GM19099 (cell line): ENCODE results near the gene PHLDB2.

Experiments used
- POLR2A ChIP-seq: IDR thresholded peaks from 3 replicates; pipeline ENCODE4 v1.6.1; 2011; ENCODE audit warnings: low read depth; ENCODE audit not compliant: insufficient read length; ENCODE audit errors: extremely low read depth

PHLDB2 gene

DNA sequence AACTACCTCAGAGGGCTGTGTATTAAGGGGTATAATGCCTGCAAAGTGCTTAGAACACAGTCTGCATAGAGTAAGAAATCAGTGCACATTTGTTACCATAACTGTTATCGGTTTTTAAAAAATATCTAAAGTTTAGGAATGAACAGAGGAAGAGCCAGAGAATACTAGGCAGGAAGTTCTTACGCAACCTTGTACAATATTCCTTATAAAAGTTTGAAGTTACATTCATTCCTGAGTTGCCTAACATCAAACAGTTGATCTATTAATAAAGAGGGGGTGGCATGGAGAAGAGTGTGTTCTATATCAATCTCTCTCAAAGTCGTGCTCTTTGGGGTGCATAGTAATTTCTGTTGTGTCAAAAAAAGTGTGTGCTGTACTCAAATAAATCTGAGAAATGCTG, 22.0 kb upstream of the PHLDB2 start:
- no peak for TF ChIP-seq POLR2A

DNA sequence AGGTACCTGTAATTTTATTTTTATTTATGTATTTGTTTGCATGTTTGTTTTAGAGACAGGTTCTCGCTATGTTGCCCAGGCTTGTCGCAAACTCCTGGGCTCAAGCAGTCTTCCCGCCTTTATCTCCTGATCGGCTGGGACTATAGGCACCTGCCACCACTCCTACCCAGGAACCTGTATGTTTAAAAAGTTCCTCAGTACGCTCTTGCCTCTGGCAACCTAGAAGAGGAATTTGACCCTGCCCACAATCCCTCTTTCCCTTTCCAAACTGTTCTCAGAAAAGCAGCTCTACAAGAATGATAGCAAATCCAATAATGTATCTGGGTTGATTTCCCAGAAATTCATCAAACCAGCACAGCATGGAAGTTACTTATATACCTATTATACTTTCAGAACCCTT, 20.9 kb upstream of the PHLDB2 start:
- TF ChIP-seq POLR2A = no peak

GRCh38 chr3:111846039-111846438, 13.0 kb upstream of the PHLDB2 start:
- TF ChIP-seq POLR2A = no peak

GRCh38 chr3:111846717-111847116, 12.3 kb upstream of the PHLDB2 start:
- no peak for TF ChIP-seq POLR2A

- TF ChIP-seq POLR2A = no peak
Measured at GRCh38 chr3:111848283-111848682, 10.8 kb upstream of the PHLDB2 start.

DNA sequence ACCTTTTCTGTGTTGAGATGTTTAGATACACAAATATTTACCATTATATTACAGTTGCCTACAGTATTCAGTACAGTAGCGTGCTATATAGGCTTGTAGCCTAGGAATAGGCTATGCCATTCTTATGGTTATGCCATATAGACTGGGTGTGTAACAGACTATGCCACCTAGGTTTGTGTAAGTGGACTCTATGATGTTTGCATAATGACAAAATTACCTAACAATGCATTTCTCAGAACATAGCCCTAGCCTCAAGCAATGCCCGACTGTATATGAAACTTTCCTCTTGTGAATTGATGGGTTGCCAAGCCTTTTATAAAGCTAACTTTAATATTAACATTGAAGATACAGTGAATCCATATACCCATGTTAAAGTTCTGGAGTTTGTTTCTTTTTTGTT, 10.3 kb upstream of the PHLDB2 start:
- TF ChIP-seq POLR2A = no peak

DNA sequence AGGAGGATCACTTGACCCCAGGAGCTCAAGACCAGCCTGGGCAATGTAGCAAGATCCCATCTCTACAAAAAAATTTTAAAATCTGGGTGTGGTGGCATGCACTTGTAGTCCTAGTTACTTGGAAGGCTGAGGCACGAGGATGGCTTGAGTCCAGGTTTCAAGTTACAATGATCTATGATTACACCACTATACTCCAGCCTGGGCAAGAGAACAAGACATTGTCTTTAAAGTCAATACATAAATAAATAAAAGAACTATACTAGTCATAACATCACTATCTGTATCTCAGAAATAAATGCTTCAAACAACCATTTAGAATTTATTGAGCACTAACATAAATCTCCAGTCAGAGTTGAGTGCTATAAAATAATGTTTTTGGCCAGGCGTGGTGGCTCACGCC, 8.5 kb upstream of the PHLDB2 start:
- no peak for TF ChIP-seq POLR2A

- no peak for TF ChIP-seq POLR2A
Measured at GRCh38 chr3:111851511-111851954, 7.5 kb upstream of the PHLDB2 start.

- no peak for TF ChIP-seq POLR2A
Measured at GRCh38 chr3:111852540-111852939, 6.5 kb upstream of the PHLDB2 start.

DNA sequence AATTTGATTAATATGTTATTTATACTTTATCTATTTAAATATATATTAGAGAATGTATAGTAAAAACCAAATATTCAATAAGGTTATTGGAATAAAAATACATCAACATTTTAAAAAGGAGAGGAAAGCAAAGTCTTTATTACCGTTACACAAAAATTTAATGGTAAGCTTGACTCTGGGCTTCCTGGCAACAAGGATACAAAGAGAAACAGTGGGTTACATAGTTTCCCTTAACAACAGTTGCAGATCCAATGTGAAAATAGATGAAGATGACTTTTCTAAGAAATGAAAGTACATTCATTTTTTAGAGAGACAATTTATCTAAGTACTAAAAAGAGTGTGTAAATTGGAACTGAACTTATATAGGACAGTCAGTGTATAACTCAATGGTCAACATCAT, 6.0 kb upstream of the PHLDB2 start:
- no peak for TF ChIP-seq POLR2A

- no peak for TF ChIP-seq POLR2A
Measured at GRCh38 chr3:111854990-111855389, 4.1 kb upstream of the PHLDB2 start.

DNA sequence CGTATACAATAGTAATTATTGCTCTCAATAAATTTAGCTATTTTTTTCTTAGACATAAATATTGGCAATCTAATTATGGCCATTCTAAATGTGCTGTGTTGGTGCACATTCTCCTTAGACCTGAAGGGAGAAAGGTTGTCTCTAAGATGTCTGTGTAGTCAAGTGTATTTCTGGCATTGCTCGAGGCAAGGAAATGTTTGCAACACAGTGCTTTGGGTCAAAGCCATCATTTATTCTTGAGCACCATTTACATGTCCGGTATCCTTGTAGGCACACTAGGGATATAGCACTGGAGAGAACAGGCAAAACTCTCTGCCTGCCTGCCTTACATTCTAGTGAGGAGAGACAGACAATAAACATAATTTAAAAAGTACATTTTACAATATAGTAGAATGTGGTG, 2.6 kb upstream of the PHLDB2 start:
- TF ChIP-seq POLR2A = no peak

- no peak for TF ChIP-seq POLR2A
Measured at GRCh38 chr3:111857474-111857873, 1.6 kb upstream of the PHLDB2 start.

DNA sequence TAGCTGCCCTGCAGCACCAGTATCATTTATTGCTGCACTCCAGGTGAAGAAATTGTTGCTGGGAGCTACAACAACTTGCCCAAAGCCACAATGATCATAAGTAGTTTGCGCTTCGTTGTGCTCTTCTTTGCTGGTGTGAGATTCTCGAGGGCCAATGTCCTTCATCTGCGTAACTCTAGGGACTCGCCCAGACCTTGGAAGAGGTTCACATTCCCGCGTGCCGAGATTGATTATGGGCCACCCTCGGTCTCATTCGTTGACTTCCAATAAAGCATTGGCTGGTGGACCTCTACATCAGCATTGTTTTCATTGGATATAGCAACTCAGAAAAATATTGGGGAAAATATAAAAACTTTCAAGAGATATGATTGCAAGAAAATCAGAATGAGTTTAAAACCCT, 423 bp upstream of the PHLDB2 start:
- TF ChIP-seq POLR2A = no peak

GRCh38 chr3:111859974-111860859, 1.2 kb downstream of the PHLDB2 start:
- no peak for TF ChIP-seq POLR2A

GRCh38 chr3:111861391-111861790, 2.3 kb downstream of the PHLDB2 start:
- TF ChIP-seq POLR2A = no peak

GRCh38 chr3:111862415-111862814, 3.4 kb downstream of the PHLDB2 start:
- TF ChIP-seq POLR2A = no peak
